ENCODE data around the gene CUL5. TPM values are rescaled to one million over a fixed set of nuclear protein-coding genes. Genes with fewer than 3 reads are reported as not detected.

Gene CUL5
- total RNA-seq, 1 donor from 2014 or later = 61.9 TPM

Other genes starting within 250 kb of the CUL5 start
- gene SLC35F2, start 150.1 kb upstream of the CUL5 start, total RNA-seq = 0.29 and 0.52 TPM in 2 replicates
- gene RAB39A, start 80.5 kb upstream of the CUL5 start, total RNA-seq = not detected in 2 replicates
- gene ACAT1, start 112.7 kb downstream of the CUL5 start, total RNA-seq = 200 and 231 TPM in 2 replicates
- 10.2 and 12.3 TPM in 2 replicates for gene NPAT, start 213.7 kb downstream of the CUL5 start, total RNA-seq
- gene ATM, start 214.2 kb downstream of the CUL5 start, total RNA-seq = 52.7 and 54.1 TPM in 2 replicates